Osteoblast (primary cell): ENCODE data around the gene MTMR6. TPM values are rescaled to one million over a fixed set of nuclear protein-coding genes. Genes with fewer than 3 reads are reported as not detected.
"Not testable (repeated sequence)": the region's sequence is repeated elsewhere in the genome, so short reads cannot be mapped to it uniquely, and the experiment has no call there.

Experiments used
- DNase-seq: peaks from one replicate; pipeline ENCODE4 v3.0.0; 2011; ENCODE audit warnings: low spot score, mixed read lengths; ENCODE audit not compliant: insufficient read length; ENCODE audit errors: missing footprints
- H2AFZ ChIP-seq: 2 replicates; pipeline ENCODE4 v1.6.0; 2011; ENCODE audit warnings: mild to moderate bottlenecking, low read length
- H3K27ac ChIP-seq: 2 replicates; pipeline ENCODE4 v1.5.1; 2011; ENCODE audit warnings: mild to moderate bottlenecking, low read depth, low read length, moderate library complexity
- H3K27me3 ChIP-seq: 2 replicates; pipeline ENCODE4 v1.6.0; 2012; ENCODE audit warnings: mild to moderate bottlenecking, control low read depth, inconsistent platforms, low read length, moderate library complexity; ENCODE audit not compliant: insufficient read depth
- H3K36me3 ChIP-seq: 2 replicates; pipeline ENCODE4 v1.5.1; 2011; ENCODE audit warnings: mild to moderate bottlenecking, low read length, control low read depth, moderate library complexity; ENCODE audit not compliant: insufficient read depth
- H3K4me1 ChIP-seq: 2 replicates; pipeline ENCODE4 v1.5.1; 2011; ENCODE audit warnings: mild to moderate bottlenecking, low read length, control low read depth, moderate library complexity; ENCODE audit not compliant: insufficient read depth
- H3K4me2 ChIP-seq: 2 replicates; pipeline ENCODE4 v1.6.0; 2011; ENCODE audit warnings: mild to moderate bottlenecking, low read length; ENCODE audit not compliant: insufficient read depth
- H3K4me3 ChIP-seq: fragments of 200-600 bp; sonication (generic); 3 replicates; pipeline ENCODE4 v1.5.1; 2012; ENCODE audit warnings: mild to moderate bottlenecking, low read length, inconsistent platforms; ENCODE audit not compliant: insufficient read depth
- H3K79me2 ChIP-seq: 2 replicates; pipeline ENCODE4 v1.6.0; 2012; ENCODE audit warnings: mild to moderate bottlenecking, low read length, control low read depth, inconsistent platforms; ENCODE audit not compliant: insufficient read depth
- H3K9me3 ChIP-seq: 2 replicates; pipeline ENCODE4 v1.5.1; 2011; ENCODE audit warnings: low read depth, low read length, control low read depth
- H4K20me1 ChIP-seq: 2 replicates; pipeline ENCODE4 v1.6.0; 2012; ENCODE audit warnings: mild to moderate bottlenecking, low read length, control low read depth; ENCODE audit not compliant: insufficient read depth
- total RNA-seq: library from RNA; depleted of rRNA; stranded (reverse); fragments of >200 nt; gene quantifications from 2 replicates; pipeline ENCODE4 v1.2.3, GENCODE V29; 2012
- TF ChIP-seq, protein P1 (sequence below): IDR thresholded peaks from 2 replicates; pipeline ENCODE4 v1.5.1; 2011; ENCODE audit warnings: mild to moderate bottlenecking, low read depth, low read length, moderate library complexity; ENCODE audit errors: extremely low read depth

The MTMR6 gene
- total RNA-seq, 1 donor: 25.3 TPM

DNA sequence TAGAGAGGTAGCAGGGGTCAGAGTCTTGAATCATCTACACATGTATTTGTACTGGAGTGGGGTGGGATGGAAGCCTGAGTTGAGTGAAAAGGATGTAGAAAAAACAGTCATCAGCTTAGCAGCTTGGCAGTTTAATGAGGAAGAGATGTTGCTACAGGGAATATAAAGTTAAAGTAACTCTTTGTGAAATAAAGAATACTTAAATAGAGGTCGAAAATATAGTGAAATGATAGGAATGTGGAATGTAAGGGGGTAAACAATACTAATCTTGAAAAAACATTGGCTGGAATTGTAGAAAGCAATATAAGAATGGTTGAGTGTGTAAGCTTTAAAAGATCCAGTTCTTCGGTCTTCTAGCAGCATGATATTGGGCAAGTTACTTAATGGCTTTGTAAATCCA, 36.8 kb upstream of the MTMR6 start:
- TF ChIP-seq, protein P1, sequence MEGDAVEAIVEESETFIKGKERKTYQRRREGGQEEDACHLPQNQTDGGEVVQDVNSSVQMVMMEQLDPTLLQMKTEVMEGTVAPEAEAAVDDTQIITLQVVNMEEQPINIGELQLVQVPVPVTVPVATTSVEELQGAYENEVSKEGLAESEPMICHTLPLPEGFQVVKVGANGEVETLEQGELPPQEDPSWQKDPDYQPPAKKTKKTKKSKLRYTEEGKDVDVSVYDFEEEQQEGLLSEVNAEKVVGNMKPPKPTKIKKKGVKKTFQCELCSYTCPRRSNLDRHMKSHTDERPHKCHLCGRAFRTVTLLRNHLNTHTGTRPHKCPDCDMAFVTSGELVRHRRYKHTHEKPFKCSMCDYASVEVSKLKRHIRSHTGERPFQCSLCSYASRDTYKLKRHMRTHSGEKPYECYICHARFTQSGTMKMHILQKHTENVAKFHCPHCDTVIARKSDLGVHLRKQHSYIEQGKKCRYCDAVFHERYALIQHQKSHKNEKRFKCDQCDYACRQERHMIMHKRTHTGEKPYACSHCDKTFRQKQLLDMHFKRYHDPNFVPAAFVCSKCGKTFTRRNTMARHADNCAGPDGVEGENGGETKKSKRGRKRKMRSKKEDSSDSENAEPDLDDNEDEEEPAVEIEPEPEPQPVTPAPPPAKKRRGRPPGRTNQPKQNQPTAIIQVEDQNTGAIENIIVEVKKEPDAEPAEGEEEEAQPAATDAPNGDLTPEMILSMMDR: no peak
- Histone ChIP-seq H3K27ac (no peak overlapping the region), H3K36me3 (peaks cover 59% of the 10 kb centered on the region)

DNA sequence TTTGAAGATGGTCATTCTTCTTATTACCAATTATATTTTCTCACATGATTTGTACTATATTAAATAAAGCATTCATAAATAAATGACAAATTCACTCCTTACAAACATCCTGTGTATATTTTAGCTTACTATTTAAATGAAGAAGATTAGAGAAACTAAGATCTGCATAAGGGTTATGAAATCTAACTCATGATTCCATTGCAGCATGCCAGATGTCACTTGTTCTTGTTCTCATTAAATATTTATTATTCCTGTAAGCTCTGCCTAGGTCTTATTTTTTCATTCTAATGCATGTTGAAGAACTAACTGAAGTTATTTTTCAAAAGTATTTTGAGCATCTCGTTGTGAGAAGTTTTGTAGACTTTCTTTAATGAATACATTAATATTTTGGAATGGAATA, 32.5 kb upstream of the MTMR6 start:
- H3K4me3 ChIP-seq: no peak overlapping the region
- no peak overlapping the region for H2AFZ ChIP-seq
- peaks cover 20% of the 10 kb centered on the region for H3K79me2 ChIP-seq
- TF ChIP-seq, protein P1: no peak
- DNase-seq: no peak
- no peaks in the 10 kb centered on the region for H3K27me3 ChIP-seq
- H3K9me3 ChIP-seq: no peaks in the 10 kb centered on the region
- no peak overlapping the region for H3K4me2 ChIP-seq
- H3K36me3 ChIP-seq: peaks cover 48% of the 10 kb centered on the region
- no peaks in the 10 kb centered on the region for H4K20me1 ChIP-seq
- no peak overlapping the region for H3K27ac ChIP-seq
- H3K4me1 ChIP-seq: peaks cover 5% of the 10 kb centered on the region

More for the DNA sequence above, 36.8 kb upstream of the MTMR6 start:
- Histone ChIP-seq H3K4me3 (no peak overlapping the region), H3K4me2 (no peak overlapping the region), H3K9me3 (no peaks in the 10 kb centered on the region), H3K4me1 (no peaks in the 10 kb centered on the region), H4K20me1 (no peaks in the 10 kb centered on the region), H2AFZ (no peak overlapping the region), H3K79me2 (no peaks in the 10 kb centered on the region), H3K27me3 (no peaks in the 10 kb centered on the region)
- no peak for DNase-seq

DNA sequence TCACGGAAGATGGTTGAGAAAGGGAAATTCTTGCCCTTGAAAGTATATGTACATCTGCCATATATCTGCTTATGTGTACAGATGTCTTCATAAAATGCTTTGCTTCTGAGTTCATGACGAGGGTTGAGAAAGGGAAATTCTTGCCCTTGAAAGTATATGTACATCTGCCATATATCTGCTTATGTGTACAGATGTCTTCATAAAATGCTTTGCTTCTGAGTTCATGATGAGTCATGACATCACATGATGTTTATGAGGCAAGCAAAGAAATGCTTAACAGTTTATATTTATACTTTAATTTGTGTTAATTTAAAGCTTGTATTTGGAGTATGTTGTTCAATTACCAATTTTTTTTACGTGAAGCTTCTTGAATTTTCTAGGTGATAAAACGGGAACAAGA, 31.7 kb upstream of the MTMR6 start:
- H2AFZ ChIP-seq, H4K20me1 ChIP-seq, DNase-seq, H3K4me1 ChIP-seq, H3K9me3 ChIP-seq, H3K4me3 ChIP-seq, H3K27me3 ChIP-seq, H3K4me2 ChIP-seq: not testable (repeated sequence)
- peak overlapping the region; percentile 68 for H3K27ac ChIP-seq
- H3K36me3 ChIP-seq: peaks cover 55% of the 10 kb centered on the region
- H3K79me2 ChIP-seq: peaks cover 20% of the 10 kb centered on the region

DNA sequence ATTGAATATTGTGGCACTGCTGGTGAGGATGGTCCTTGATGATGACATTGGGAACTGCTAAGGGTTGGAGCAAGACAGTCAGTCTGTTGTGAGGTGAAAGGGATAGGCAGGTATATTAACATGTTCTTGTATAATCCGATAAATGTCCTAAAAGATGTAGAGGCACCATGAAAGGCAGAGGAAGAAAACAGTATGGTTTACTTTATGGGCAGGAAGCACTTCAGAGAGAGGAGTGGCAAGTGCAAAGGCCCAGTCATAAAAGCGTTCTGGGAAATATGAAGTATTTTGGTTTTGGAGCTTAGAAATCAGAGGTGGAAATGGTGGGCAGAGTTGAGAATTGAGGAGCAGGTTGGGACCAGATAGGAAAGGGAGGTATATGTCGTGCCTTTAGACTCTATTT, 23.6 kb upstream of the MTMR6 start:
- H3K79me2 ChIP-seq: peaks cover 53% of the 10 kb centered on the region
- TF ChIP-seq, protein P1: no peak
- peaks cover 76% of the 10 kb centered on the region for H3K36me3 ChIP-seq

More for the DNA sequence above, 23.6 kb upstream of the MTMR6 start:
- Histone ChIP-seq H3K4me3 (no peak overlapping the region), H3K4me2 (no peak overlapping the region), H3K27ac (no peak overlapping the region), H3K9me3 (no peaks in the 10 kb centered on the region), H3K4me1 (no peaks in the 10 kb centered on the region), H3K27me3 (no peaks in the 10 kb centered on the region), H4K20me1 (peaks cover 3% of the 10 kb centered on the region), H2AFZ (no peak overlapping the region)
- DNase-seq: no peak
